WTC11 (cell line): Measurements from ENCODE around the gene TMEM94. TPM values are rescaled to one million over a fixed set of nuclear protein-coding genes. Genes with fewer than 3 reads are reported as not detected.

ENCODE experiments used
- ATAC-seq: fragments of 200-7000 bp; cut with Tn5 transposase; 2 replicates; pipeline ENCODE4 v1.10.0; 2021; ENCODE audit warnings: mild to moderate bottlenecking, moderate library complexity
- CTCF ChIA-PET: fragments of 300-600 bp; sonication (Branson Sonifier 250); formaldehyde crosslinking; loops from one replicate; lab custom pipeline; 2021; ENCODE audit warnings: antibody characterized with exemption; lab: Charles Lee
- POLR2A ChIA-PET: fragments of 350-600 bp; sonication (Branson Sonifier 250); formaldehyde crosslinking; loops from one replicate; lab custom pipeline; 2021; ENCODE audit warnings: antibody characterized with exemption; lab: Charles Lee
- DNase-seq: peaks from one replicate; pipeline ENCODE4 v3.0.0; 2021; ENCODE audit warnings: low spot score
- H3K27ac Mint-ChIP-seq: 2 replicates; pipeline ENCODE4 v1.8.0; 2021; ENCODE audit warnings: mixed read lengths
- H3K27me3 Mint-ChIP-seq: 2 replicates; pipeline ENCODE4 v1.8.0; 2021; ENCODE audit warnings: low read depth, mild to moderate bottlenecking, moderate library complexity, mixed read lengths
- H3K36me3 Mint-ChIP-seq: 2 replicates; pipeline ENCODE4 v1.8.0; 2021; ENCODE audit warnings: mixed read lengths
- H3K4me1 Mint-ChIP-seq: 2 replicates; pipeline ENCODE4 v1.8.0; 2022; ENCODE audit warnings: mixed read lengths
- H3K4me3 Mint-ChIP-seq: 2 replicates; pipeline ENCODE4 v1.8.0; 2021; ENCODE audit warnings: mild to moderate bottlenecking, moderate library complexity, mixed read lengths
- H3K9me3 Mint-ChIP-seq: 2 replicates; pipeline ENCODE4 v1.8.0; 2021; ENCODE audit warnings: mixed read lengths
- AFF4 ChIP-seq: sonication (generic); formaldehyde crosslinking; IDR thresholded peaks from 2 replicates; pipeline ENCODE4 v1.8.1; 2023; ENCODE audit warnings: mild to moderate bottlenecking, missing genetic modification reagents, borderline replicate concordance
- CREM ChIP-seq: sonication (generic); formaldehyde crosslinking; IDR thresholded peaks from 2 replicates; pipeline ENCODE4 v1.8.1; 2022; ENCODE audit warnings: mild to moderate bottlenecking, missing genetic modification reagents, moderate library complexity
- E2F4 ChIP-seq: sonication (generic); formaldehyde crosslinking; IDR thresholded peaks from 2 replicates; pipeline ENCODE4 v1.8.1; 2022; ENCODE audit warnings: low read depth, mild to moderate bottlenecking, moderate library complexity, missing genetic modification reagents, borderline replicate concordance
- ELF4 ChIP-seq: sonication (generic); formaldehyde crosslinking; IDR thresholded peaks from 2 replicates; pipeline ENCODE4 v1.8.1; 2022; ENCODE audit warnings: low read depth, mild to moderate bottlenecking, moderate library complexity, missing genetic modification reagents
- FOXP1 ChIP-seq: sonication (generic); formaldehyde crosslinking; IDR thresholded peaks from 2 replicates; pipeline ENCODE4 v1.8.0; 2022; ENCODE audit warnings: missing genetic modification reagents, mild to moderate bottlenecking, moderate library complexity, borderline replicate concordance
- GRHL2 ChIP-seq: fragments of 250-450 bp; sonication (Bioruptor Pico); IDR thresholded peaks from 2 replicates; pipeline ENCODE4 v1.8.0; 2022; ENCODE audit warnings: mild to moderate bottlenecking, moderate library complexity; ENCODE audit not compliant: insufficient replicate concordance, severe bottlenecking
- KAT7 ChIP-seq: sonication (generic); formaldehyde crosslinking; IDR thresholded peaks from 2 replicates; pipeline ENCODE4 v1.8.1; 2023; ENCODE audit warnings: missing genetic modification reagents, mild to moderate bottlenecking, borderline replicate concordance
- MAX ChIP-seq: sonication (generic); formaldehyde crosslinking; IDR thresholded peaks from 2 replicates; pipeline ENCODE4 v1.8.0; 2022; ENCODE audit warnings: mild to moderate bottlenecking, missing genetic modification reagents
- NFE2L1 ChIP-seq: sonication (generic); formaldehyde crosslinking; IDR thresholded peaks from 2 replicates; pipeline ENCODE4 v1.8.1; 2023; ENCODE audit warnings: missing genetic modification reagents
- NR3C1 ChIP-seq: sonication (generic); formaldehyde crosslinking; conservative IDR thresholded peaks from 2 replicates; pipeline ENCODE4 v1.8.1; 2023; ENCODE audit warnings: low read depth, mild to moderate bottlenecking, missing genetic modification reagents
- PRRX2 ChIP-seq: fragments of 250-450 bp; sonication (Bioruptor Pico); IDR thresholded peaks from 2 replicates; pipeline ENCODE4 v1.8.0; 2021; ENCODE audit warnings: mild to moderate bottlenecking
- TP53 ChIP-seq: sonication (generic); formaldehyde crosslinking; IDR thresholded peaks from 2 replicates; pipeline ENCODE4 v1.8.1; 2023; ENCODE audit warnings: mild to moderate bottlenecking, missing genetic modification reagents
- ZNF263 ChIP-seq: sonication (generic); formaldehyde crosslinking; IDR thresholded peaks from 2 replicates; pipeline ENCODE4 v1.8.1; 2022; ENCODE audit warnings: low read depth, mild to moderate bottlenecking, moderate library complexity, missing genetic modification reagents
- ZNF281 ChIP-seq: sonication (generic); formaldehyde crosslinking; IDR thresholded peaks from 2 replicates; pipeline ENCODE4 v1.8.0; 2023; ENCODE audit warnings: mild to moderate bottlenecking, missing genetic modification reagents
- ZNF425 ChIP-seq: fragments of 250-450 bp; sonication (Bioruptor Pico); conservative IDR thresholded peaks from 2 replicates; pipeline ENCODE4 v1.9.0; 2021; ENCODE audit warnings: mild to moderate bottlenecking
- ZSCAN18 ChIP-seq: fragments of 250-450 bp; sonication (Bioruptor Pico); IDR thresholded peaks from 2 replicates; pipeline ENCODE4 v2.1.2; 2022; ENCODE audit warnings: mild to moderate bottlenecking, moderate library complexity
- total RNA-seq: library from RNA; stranded (reverse); gene quantifications from 3 replicates; pipeline ENCODE4 v1.2.3, GENCODE V29; 2021

Gene TMEM94
- total RNA-seq, 1 experiment from 2014 or later: 76.9 TPM

GRCh38 chr17:75490173-75490743 is 33.8 kb downstream of the TMEM94 start (continued):
- TF ChIP-seq AFF4: no peak
- TF ChIP-seq FOXP1 (CRISPR knock-in tag): no peak
- no peak for TF ChIP-seq NR3C1 (CRISPR knock-in tag)
- no peak for TF ChIP-seq KAT7 (CRISPR knock-in tag)

GRCh38 chr17:75490953-75491649 is 34.7 kb downstream of the TMEM94 start:
- DNase-seq (no peak), ATAC-seq (no peak)
- ChIA-PET CTCF (no interaction called here), POLR2A (no interaction called here)
- H3K36me3 Mint-ChIP-seq: peaks cover 3% of the 10 kb centered on the region; the same call in 1 of the 2 replicates
- H3K27me3 Mint-ChIP-seq: no peaks in the 10 kb centered on the region
- H3K4me1 Mint-ChIP-seq: peaks cover 6% of the 10 kb centered on the region
- no peak for TF ChIP-seq ZNF425 (CRISPR knock-in tag)
- TF ChIP-seq PRRX2 (CRISPR knock-in tag): no peak
- no peak for TF ChIP-seq MAX
- TF ChIP-seq NFE2L1: no peak
- H3K27ac Mint-ChIP-seq: no peak overlapping the region
- no peaks in the 10 kb centered on the region for H3K9me3 Mint-ChIP-seq
- no peak overlapping the region for H3K4me3 Mint-ChIP-seq

GRCh38 chr17:75491680-75492079 is 35.2 kb downstream of the TMEM94 start:
- ChIA-PET POLR2A (no interaction called here), CTCF (interaction anchor here (0.6 kb wide), 1 partner anchor 221 kb away, joined by 3 read pairs; no protein-coding TSS in a partner anchor)
- no peak overlapping the region for H3K27ac Mint-ChIP-seq
- no peak overlapping the region for H3K4me3 Mint-ChIP-seq
- DNase-seq: no peak
- no peaks in the 10 kb centered on the region for H3K27me3 Mint-ChIP-seq
- no peak for ATAC-seq
- H3K4me1 Mint-ChIP-seq: peaks cover 6% of the 10 kb centered on the region
- H3K36me3 Mint-ChIP-seq: peaks cover 3% of the 10 kb centered on the region; the same call in 1 of the 2 replicates
- no peaks in the 10 kb centered on the region for H3K9me3 Mint-ChIP-seq
- TF ChIP-seq E2F4 (CRISPR knock-in tag): no peak
- no peak for TF ChIP-seq CREM (CRISPR knock-in tag)
- no peak for TF ChIP-seq ZNF263 (CRISPR knock-in tag)
- no peak for TF ChIP-seq GRHL2 (CRISPR knock-in tag)
- TF ChIP-seq ZNF425 (CRISPR knock-in tag): no peak
- no peak for TF ChIP-seq NR3C1 (CRISPR knock-in tag)
- no peak for TF ChIP-seq TP53 (CRISPR knock-in tag)
- TF ChIP-seq ZNF281: no peak
- no peak for TF ChIP-seq ZSCAN18 (CRISPR knock-in tag)
- no peak for TF ChIP-seq ELF4
